ENCODE measurements around the gene CERS4.

DNA sequence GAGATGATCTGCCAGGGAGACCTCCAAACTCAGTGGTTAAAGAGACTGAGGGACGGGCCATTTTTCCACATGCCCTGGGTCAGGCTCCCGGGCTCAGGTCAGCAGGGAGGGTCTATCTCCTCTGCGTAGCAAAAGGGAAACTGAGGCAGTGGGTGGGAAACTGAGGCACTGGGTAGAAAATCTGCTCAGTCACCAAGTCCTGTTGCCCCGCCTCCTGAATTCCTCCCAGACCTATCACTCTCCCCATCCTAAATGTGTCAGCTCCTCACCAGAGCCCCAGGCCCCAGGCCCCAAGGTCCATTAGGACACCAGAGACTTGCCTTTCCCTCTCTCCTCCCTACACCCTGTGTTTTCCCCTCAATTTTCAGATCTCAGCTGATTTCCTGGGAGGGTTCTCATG, 96.6 kb downstream of the CERS4 start:
- TF ChIP-seq, protein P1, sequence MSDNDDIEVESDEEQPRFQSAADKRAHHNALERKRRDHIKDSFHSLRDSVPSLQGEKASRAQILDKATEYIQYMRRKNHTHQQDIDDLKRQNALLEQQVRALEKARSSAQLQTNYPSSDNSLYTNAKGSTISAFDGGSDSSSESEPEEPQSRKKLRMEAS (IDR thresholded peaks at IDR 0.05): no peak
- TF ChIP-seq EP300 (IDR thresholded peaks at IDR 0.05; ENCODE audit: borderline replicate concordance) (no peak), TCF12 (IDR thresholded peaks at IDR 0.05; ENCODE audit: low read depth) (no peak), CEBPB (IDR thresholded peaks at IDR 0.05) (no peak), TEAD4 (IDR thresholded peaks at IDR 0.05) (no peak), TAF1 (IDR thresholded peaks at IDR 0.05; ENCODE audit: low read depth) (no peak), FOXM1 (IDR thresholded peaks at IDR 0.05; ENCODE audit: borderline replicate concordance, low read depth) (no peak), ZBTB7A (IDR thresholded peaks at IDR 0.05; ENCODE audit: low read depth) (no peak), RAD21 (IDR thresholded peaks at IDR 0.05; ENCODE audit: low read depth) (no peak)
- TF ChIP-seq, protein P2, sequence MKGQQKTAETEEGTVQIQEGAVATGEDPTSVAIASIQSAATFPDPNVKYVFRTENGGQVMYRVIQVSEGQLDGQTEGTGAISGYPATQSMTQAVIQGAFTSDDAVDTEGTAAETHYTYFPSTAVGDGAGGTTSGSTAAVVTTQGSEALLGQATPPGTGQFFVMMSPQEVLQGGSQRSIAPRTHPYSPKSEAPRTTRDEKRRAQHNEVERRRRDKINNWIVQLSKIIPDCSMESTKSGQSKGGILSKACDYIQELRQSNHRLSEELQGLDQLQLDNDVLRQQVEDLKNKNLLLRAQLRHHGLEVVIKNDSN (IDR thresholded peaks at IDR 0.05): no peak

All from Ishikawa (cell line).